K562 (cell line): ENCODE data around the gene TTC5. TPM values are rescaled to one million over a fixed set of nuclear protein-coding genes. Genes with fewer than 3 reads are reported as not detected.

Experiments
- ARID1B ChIP-seq: fragments of 450-650 bp; IDR thresholded peaks from 2 replicates; pipeline ENCODE4 v1.6.1; 2016; ENCODE audit warnings: antibody characterized with exemption, mild to moderate bottlenecking, inconsistent platforms
- ARID2 ChIP-seq: fragments of 450-650 bp; IDR thresholded peaks from 2 replicates; pipeline ENCODE4 v1.6.1; 2017; ENCODE audit warnings: antibody characterized with exemption, mild to moderate bottlenecking
- ATF1 ChIP-seq, 2 experiments: fragments of 450-650 bp in 1 of 2; IDR thresholded peaks; 2 replicates each; pipeline ENCODE4 v1.6.1; 2016; ENCODE audit warnings: missing compliant biosample characterization in 1 of 2, missing genetic modification characterization in 1 of 2
- BACH1 ChIP-seq: fragments of 200-800 bp; sonication (Bioruptor generic); IDR thresholded peaks from 2 replicates; pipeline ENCODE4 v1.6.1; 2016; ENCODE audit warnings: missing genetic modification characterization, missing compliant biosample characterization
- BRCA1 ChIP-seq, 2 experiments: fragments of 450-650 bp in 1 of 2; sonication (generic) in 1 of 2; formaldehyde crosslinking in 1 of 2; IDR thresholded peaks; 2 replicates each; pipeline versions ENCODE4 v1.5.0 to v1.6.1; 2017 to 2020; ENCODE audit warnings: mild to moderate bottlenecking in 1 of 2, missing genetic modification reagents in 1 of 2
- C11orf30 ChIP-seq: fragments of 450-650 bp; IDR thresholded peaks from 2 replicates; pipeline ENCODE4 v1.6.1; 2016; ENCODE audit warnings: low read depth, mild to moderate bottlenecking
- CBFA2T3 ChIP-seq: fragments of 450-650 bp; IDR thresholded peaks from 2 replicates; pipeline ENCODE4 v1.6.1; 2017
- CCAR2 ChIP-seq: fragments of 200-400 bp; formaldehyde crosslinking; IDR thresholded peaks from 2 replicates; pipeline ENCODE4 v1.6.1; 2017; ENCODE audit warnings: mild to moderate bottlenecking, low read depth, low read length
- DPF2 ChIP-seq: fragments of 450-650 bp; IDR thresholded peaks from 2 replicates; pipeline ENCODE4 v1.6.1; 2016
- EHMT2 ChIP-seq: fragments of 450-650 bp; IDR thresholded peaks from 2 replicates; pipeline ENCODE4 v1.6.1; 2018; ENCODE audit warnings: antibody characterized with exemption
- EP300 ChIP-seq: IDR thresholded peaks from 2 replicates; pipeline ENCODE4 v1.6.1; 2012; ENCODE audit warnings: low read length, improper control_type of control experiment
- FOSL1 ChIP-seq: fragments of 200-800 bp; sonication (Bioruptor generic); conservative IDR thresholded peaks from 2 replicates; pipeline ENCODE4 v1.6.1; 2016; ENCODE audit warnings: missing genetic modification characterization, missing compliant biosample characterization
- HMBOX1 ChIP-seq: sonication (generic); IDR thresholded peaks from 2 replicates; pipeline ENCODE4 v1.6.1; 2016
- LARP7 ChIP-seq: fragments of 450-650 bp; IDR thresholded peaks from 2 replicates; pipeline ENCODE4 v1.6.1; 2016
- LEF1 ChIP-seq: fragments of 450-650 bp; IDR thresholded peaks from 2 replicates; pipeline ENCODE4 v1.6.1; 2016; ENCODE audit warnings: mild to moderate bottlenecking
- MAFF ChIP-seq: IDR thresholded peaks from 2 replicates; pipeline ENCODE4 v1.6.1; 2012; ENCODE audit warnings: low read length, improper control_type of control experiment
- MAFG ChIP-seq: fragments of 450-650 bp; conservative IDR thresholded peaks from 2 replicates; pipeline ENCODE4 v1.6.1; 2016; ENCODE audit warnings: missing genetic modification characterization, missing compliant biosample characterization
- MAFK ChIP-seq: IDR thresholded peaks from 2 replicates; pipeline ENCODE4 v1.6.1; 2011; ENCODE audit warnings: low read length, improper control_type of control experiment
- NFATC3 ChIP-seq: fragments of 450-650 bp; IDR thresholded peaks from 2 replicates; pipeline ENCODE4 v1.6.1; 2017; ENCODE audit warnings: mild to moderate bottlenecking
- NFE2 ChIP-seq: IDR thresholded peaks from 2 replicates; pipeline ENCODE4 v1.6.1; 2014; ENCODE audit warnings: antibody characterized with exemption, low read depth
- NFE2L1 ChIP-seq: fragments of 450-650 bp; IDR thresholded peaks from 2 replicates; pipeline ENCODE4 v1.6.1; 2016; ENCODE audit warnings: missing genetic modification characterization, low read depth, mild to moderate bottlenecking, missing compliant biosample characterization, moderate library complexity, borderline replicate concordance
- NR2C2 ChIP-seq, 2 experiments: fragments of 200-800 bp in 1 of 2; sonication (Bioruptor generic) in 1 of 2; sonication (generic) in 1 of 2; formaldehyde crosslinking in 1 of 2; IDR thresholded peaks; 2 replicates each; pipeline versions ENCODE4 v1.6.1 to v1.8.0; 2016 to 2022; ENCODE audit warnings: mild to moderate bottlenecking in 1 of 2, missing compliant biosample characterization in 1 of 2, missing genetic modification characterization in 1 of 2, missing genetic modification reagents in 1 of 2
- NR4A1 ChIP-seq, 2 experiments: fragments of 250-450 bp in 1 of 2; fragments of 450-650 bp in 1 of 2; sonication (Bioruptor Pico) in 1 of 2; IDR thresholded peaks; 2 replicates each; pipeline versions ENCODE4 v1.4.0 to v1.6.1; 2016 to 2020; ENCODE audit warnings: mild to moderate bottlenecking in 2 of 2, missing compliant biosample characterization in 1 of 2, missing genetic modification characterization in 1 of 2, moderate library complexity in 1 of 2
- PHB ChIP-seq: fragments of 250-450 bp; sonication (Bioruptor Pico); IDR thresholded peaks from 2 replicates; pipeline ENCODE4 v1.5.0; 2021
- SMARCA4 ChIP-seq: fragments of 450-650 bp; IDR thresholded peaks from 2 replicates; pipeline ENCODE4 v1.6.1; 2016
- SMARCE1 ChIP-seq: fragments of 450-650 bp; IDR thresholded peaks from 2 replicates; pipeline ENCODE4 v1.7.1; 2016; ENCODE audit warnings: mild to moderate bottlenecking
- TEAD4 ChIP-seq, 2 experiments: sonication (generic) in 1 of 2; formaldehyde crosslinking in 1 of 2; IDR thresholded peaks; 2 replicates each; pipeline versions ENCODE4 v1.6.1 to v1.8.0; 2012 to 2022; ENCODE audit warnings: borderline replicate concordance in 1 of 2, inconsistent platforms in 1 of 2, low read length in 1 of 2, mild to moderate bottlenecking in 1 of 2, missing genetic modification reagents in 1 of 2
- TRIM28 ChIP-seq: fragments of 450-650 bp; IDR thresholded peaks from 2 replicates; pipeline ENCODE4 v1.6.1; 2017
- U2AF2 ChIP-seq: fragments of 200-400 bp; formaldehyde crosslinking; optimal IDR thresholded peaks from 2 replicates; pipeline ENCODE3; 2017; ENCODE audit warnings: low read depth, mild to moderate bottlenecking, low read length
- ZKSCAN3 ChIP-seq: fragments of 250-450 bp; sonication (Bioruptor Pico); IDR thresholded peaks from 2 replicates; pipeline ENCODE4 v1.4.0; 2020
- ZNF134 ChIP-seq: fragments of 250-450 bp; sonication (Bioruptor Pico); conservative IDR thresholded peaks from 2 replicates; pipeline ENCODE4 v1.4.0; 2020
- ZNF589 ChIP-seq: fragments of 200-800 bp; sonication (Bioruptor generic); IDR thresholded peaks from 2 replicates; pipeline ENCODE4 v1.6.1; 2016; ENCODE audit warnings: low read depth, missing genetic modification characterization, missing compliant biosample characterization
- polyA plus RNA-seq, 8 experiments: library from polyadenylated mRNA; depleted of rRNA in 4 of 8; stranded (reverse) in 5 of 8; unstranded in 3 of 8; fragments of >200 nt; fragmentation: Nextera tagmentation in 2 of 8; fragmentation: Illumina TruSeq in 1 of 8; extraction: Ambion mirVana in 2 of 8; extraction: Trizol in 1 of 8; gene quantifications; 2 replicates each; pipeline versions ENCODE4 v1.2.1 to v1.2.3, GENCODE V29; 2011 to 2014; ENCODE audit warnings: inconsistent platforms in 1 of 8, missing spikeins in 1 of 8
- total RNA-seq, 7 experiments: library from RNA; depleted of rRNA in 6 of 7; stranded (reverse); fragments of >200 nt in 6 of 7; fragmentation: Illumina TruSeq in 2 of 7; extraction: Trizol in 2 of 7; gene quantifications; 2 replicates each; pipeline versions ENCODE4 v1.2.1 to v1.2.3, GENCODE V29; 2011 to 2021; ENCODE audit warnings: low replicate concordance in 1 of 7

TTC5 gene
- total and polyA plus RNA-seq, 9 of the 15 experiments (the other 6 are each of a cell fraction or from before 2014, with no cell fraction given) = 4.8 to 17.1 (median 7.5) TPM

- TF ChIP-seq NR2C2 (CRISPR knock-in tag; IDR thresholded peaks at IDR 0.05) (no peak), NR2C2 (tag; IDR thresholded peaks at IDR 0.05) (peak; percentile 35; the same call in 1 of the 2 replicates), FOSL1 (peak; percentile 57), PHB (no peak), EHMT2 (0 out of 2 replicates have a peak, but pooled peaks have one; percentile 32), CBFA2T3 (peak; percentile 51), HMBOX1 (peak; percentile 26; the same call in 1 of the 2 replicates), NR4A1 (CRISPR knock-in tag; IDR thresholded peaks at IDR 0.05) (no peak), NR4A1 (tag; IDR thresholded peaks at IDR 0.05) (0 out of 2 replicates have a peak, but pooled peaks have one; percentile 65), ARID1B (peak; percentile 73), ZNF589 (CRISPR knock-in tag) (no peak), EP300 (peak; percentile 13; the same call in 1 of the 2 replicates), SMARCA4 (peak; percentile 41; the same call in 1 of the 2 replicates), BRCA1 (IDR thresholded peaks at IDR 0.05) (no peak), BRCA1 (CRISPR knock-in tag; IDR thresholded peaks at IDR 0.05) (no peak), TEAD4 (IDR thresholded peaks at IDR 0.05; ENCODE audit: low read length) (peak; percentile 50), TEAD4 (CRISPR knock-in tag; IDR thresholded peaks at IDR 0.05; ENCODE audit: borderline replicate concordance) (no peak), TRIM28 (no peak), LARP7 (no peak), ZNF134 (CRISPR knock-in tag) (no peak), C11orf30 (peak; percentile 84), NFE2L1 (tag) (0 out of 2 replicates have a peak, but pooled peaks have one; percentile 49), ATF1 (CRISPR knock-in tag; IDR thresholded peaks at IDR 0.05) (no peak), ATF1 (tag; IDR thresholded peaks at IDR 0.05) (0 out of 2 replicates have a peak, but pooled peaks have one; percentile 18), DPF2 (peak; percentile 69), ZKSCAN3 (CRISPR knock-in tag) (no peak), NFE2 (peak; percentile 89), CCAR2 (no peak), NFATC3 (no peak), MAFG (tag) (peak; percentile 75), ARID2 (no peak), MAFK (peak; percentile 74), SMARCE1 (peak; percentile 37; the same call in 1 of the 2 replicates), BACH1 (tag) (peak; percentile 52; the same call in 1 of the 2 replicates), MAFF (peak; percentile 39; the same call in 1 of the 2 replicates), LEF1 (0 out of 2 replicates have a peak, but pooled peaks have one; percentile 22), U2AF2 (no peak)
- TF ChIP-seq, all 486 proteins: peak for 28
Observed at GRCh38 chr14:20302042-20302755, 3.6 kb downstream of the TTC5 start (continued).
